Measurements from ENCODE around the gene PLEKHG5. TPM values are rescaled to one million over a fixed set of nuclear protein-coding genes. Genes with fewer than 3 reads are reported as not detected.
"Not testable (repeated sequence)": the region's sequence is repeated elsewhere in the genome, so short reads cannot be mapped to it uniquely, and the experiment has no call there.

Gene PLEKHG5
- total and polyA plus RNA-seq, 9 donors, result 2.0 to 13.1 (median 9.4) TPM

DNA sequence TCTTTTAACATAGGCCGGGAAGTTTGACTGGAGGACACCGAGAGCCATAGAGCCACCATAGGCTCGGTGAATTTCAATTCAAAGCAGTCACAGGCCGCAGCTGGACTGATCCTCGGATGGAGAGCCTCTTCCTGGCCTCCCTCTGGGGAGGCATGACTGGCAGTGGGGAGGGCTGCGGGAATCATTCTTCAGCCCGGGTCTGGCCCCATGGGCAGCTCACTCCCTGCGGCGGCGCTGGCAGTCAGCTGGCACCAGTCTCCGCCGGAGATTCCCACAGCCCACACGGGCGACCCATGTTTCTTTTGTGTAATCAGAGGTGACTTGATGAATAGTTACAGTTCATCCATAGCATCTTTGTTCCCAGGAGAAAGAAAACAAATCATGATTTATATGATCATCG is 56.3 kb downstream of the PLEKHG5 start:
- Histone ChIP-seq H3K27me3 (no peaks in the 10 kb centered on the region), H3K36me3 (no peaks in the 10 kb centered on the region), H3K4me3 (no peak overlapping the region), H3K9me3 (no peaks in the 10 kb centered on the region), H3K27ac (no peak overlapping the region), H3K4me1 (ENCODE audit: insufficient read depth) (peaks cover under 1% of the 10 kb centered on the region)
- TF ChIP-seq EP300 (IDR thresholded peaks at IDR 0.05) (no peak), POLR2A (IDR thresholded peaks at IDR 0.05) (no peak)
- TF ChIP-seq, protein P1, sequence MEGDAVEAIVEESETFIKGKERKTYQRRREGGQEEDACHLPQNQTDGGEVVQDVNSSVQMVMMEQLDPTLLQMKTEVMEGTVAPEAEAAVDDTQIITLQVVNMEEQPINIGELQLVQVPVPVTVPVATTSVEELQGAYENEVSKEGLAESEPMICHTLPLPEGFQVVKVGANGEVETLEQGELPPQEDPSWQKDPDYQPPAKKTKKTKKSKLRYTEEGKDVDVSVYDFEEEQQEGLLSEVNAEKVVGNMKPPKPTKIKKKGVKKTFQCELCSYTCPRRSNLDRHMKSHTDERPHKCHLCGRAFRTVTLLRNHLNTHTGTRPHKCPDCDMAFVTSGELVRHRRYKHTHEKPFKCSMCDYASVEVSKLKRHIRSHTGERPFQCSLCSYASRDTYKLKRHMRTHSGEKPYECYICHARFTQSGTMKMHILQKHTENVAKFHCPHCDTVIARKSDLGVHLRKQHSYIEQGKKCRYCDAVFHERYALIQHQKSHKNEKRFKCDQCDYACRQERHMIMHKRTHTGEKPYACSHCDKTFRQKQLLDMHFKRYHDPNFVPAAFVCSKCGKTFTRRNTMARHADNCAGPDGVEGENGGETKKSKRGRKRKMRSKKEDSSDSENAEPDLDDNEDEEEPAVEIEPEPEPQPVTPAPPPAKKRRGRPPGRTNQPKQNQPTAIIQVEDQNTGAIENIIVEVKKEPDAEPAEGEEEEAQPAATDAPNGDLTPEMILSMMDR (IDR thresholded peaks at IDR 0.05), result no peak
- 72 to 79% (median 78%) methylated on average over 15 of the region's 15 CpGs for WGBS, 3 donors
- intact Hi-C loops (cut with DNase I), result loop anchor here in 1 of 4 donors (10.0 kb wide), 1 partner anchor 190 kb away; the partner anchor contains the start of gene HES3
- DNase-seq, result no peak

DNA sequence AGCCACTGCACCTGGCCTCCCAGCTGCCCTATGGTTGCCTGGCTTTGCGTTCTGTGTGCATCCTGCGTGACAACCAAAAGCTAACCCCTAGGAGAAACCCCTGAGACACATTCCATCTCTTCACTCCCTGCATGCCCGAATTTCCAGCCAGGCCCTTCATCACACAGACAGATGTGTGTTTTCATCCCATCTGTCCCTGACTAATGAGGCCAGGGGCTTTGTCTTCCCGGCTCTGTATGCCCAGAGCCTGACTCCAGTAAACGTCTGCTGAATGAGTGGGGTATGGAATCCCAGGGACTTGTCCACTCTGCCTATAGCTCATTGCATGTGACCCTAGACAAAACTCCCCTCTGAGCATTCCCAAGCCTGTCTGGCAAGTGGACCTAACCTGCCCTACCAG is 57.3 kb downstream of the PLEKHG5 start:
- intact Hi-C loops (cut with DNase I), result loop anchor here in 1 of 4 donors (10.0 kb wide), 1 partner anchor 189 kb away; the partner anchor contains the start of gene HES3
- TF ChIP-seq, protein P1 (IDR thresholded peaks at IDR 0.05), result no peak
- TF ChIP-seq POLR2A (IDR thresholded peaks at IDR 0.05) (no peak), EP300 (IDR thresholded peaks at IDR 0.05) (no peak)
- Histone ChIP-seq H3K9me3 (no peaks in the 10 kb centered on the region), H3K4me1 (ENCODE audit: insufficient read depth) (no peaks in the 10 kb centered on the region), H3K27ac (no peak overlapping the region), H3K27me3 (no peaks in the 10 kb centered on the region), H3K36me3 (no peaks in the 10 kb centered on the region), H3K4me3 (no peak overlapping the region)
- WGBS, 3 donors, result 62 to 71% (median 66%) methylated on average over 5 of the region's 5 CpGs
- no peak for DNase-seq

DNA sequence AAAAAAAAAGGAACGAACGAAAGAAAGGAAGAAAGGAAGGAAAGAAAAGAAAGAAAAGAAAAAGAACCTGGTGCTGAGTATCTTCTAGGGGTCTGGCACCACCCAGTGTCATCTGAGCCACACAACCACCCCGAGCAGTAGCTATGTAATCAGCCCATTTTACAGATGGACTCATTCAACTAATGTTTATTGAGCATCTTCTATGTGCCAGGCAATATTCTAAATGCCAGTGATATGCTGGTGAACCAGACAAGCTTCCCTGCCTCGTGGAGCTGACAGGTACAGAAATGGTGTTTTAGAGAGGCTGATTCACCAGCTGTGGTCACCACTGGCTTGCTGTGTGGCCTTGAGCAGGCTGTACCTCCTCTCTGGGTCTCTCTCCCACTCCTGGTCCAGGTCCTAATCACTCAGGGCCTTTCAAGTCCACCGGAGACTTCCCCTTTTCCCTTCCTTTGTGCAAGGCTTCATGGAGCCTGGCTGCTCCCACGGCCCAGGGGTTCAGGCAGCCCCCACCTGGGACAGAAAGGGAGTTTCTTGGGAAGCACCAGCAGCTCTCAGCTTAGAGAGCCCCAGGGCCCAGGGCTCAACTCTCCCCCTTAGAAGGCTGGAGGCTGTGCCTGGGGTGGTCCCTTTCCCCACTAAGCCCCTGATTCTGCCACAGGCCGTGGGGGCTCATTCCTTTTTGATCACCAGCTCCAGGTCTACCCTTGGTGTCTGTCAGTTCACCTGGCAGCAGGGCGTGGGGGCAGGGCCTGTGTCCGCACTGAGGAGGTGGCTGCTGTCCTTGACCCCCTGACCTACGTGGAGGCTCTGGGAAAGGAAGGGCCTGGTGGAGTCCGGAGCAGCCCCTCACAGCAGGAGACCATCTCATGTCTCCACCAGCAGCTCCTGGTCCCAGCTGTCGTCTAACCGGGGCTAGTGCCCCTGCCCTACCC is 59.6 kb downstream of the PLEKHG5 start:
- WGBS, 3 donors, result 51 to 64% (median 55%) methylated on average over 12 to 13 of the region's 13 CpGs
- H3K27me3 ChIP-seq; H3K27ac ChIP-seq; H3K4me3 ChIP-seq; H3K36me3 ChIP-seq; H3K9me3 ChIP-seq; H3K4me1 ChIP-seq (ENCODE audit: insufficient read depth): not testable (repeated sequence)
- intact Hi-C loops (cut with DNase I), result loop anchor here in 1 of 4 donors (10.0 kb wide), 1 partner anchor 187 kb away; the partner anchor contains the start of gene HES3
- peak in 1 of 5 donors; percentile 19 for DNase-seq

DNA sequence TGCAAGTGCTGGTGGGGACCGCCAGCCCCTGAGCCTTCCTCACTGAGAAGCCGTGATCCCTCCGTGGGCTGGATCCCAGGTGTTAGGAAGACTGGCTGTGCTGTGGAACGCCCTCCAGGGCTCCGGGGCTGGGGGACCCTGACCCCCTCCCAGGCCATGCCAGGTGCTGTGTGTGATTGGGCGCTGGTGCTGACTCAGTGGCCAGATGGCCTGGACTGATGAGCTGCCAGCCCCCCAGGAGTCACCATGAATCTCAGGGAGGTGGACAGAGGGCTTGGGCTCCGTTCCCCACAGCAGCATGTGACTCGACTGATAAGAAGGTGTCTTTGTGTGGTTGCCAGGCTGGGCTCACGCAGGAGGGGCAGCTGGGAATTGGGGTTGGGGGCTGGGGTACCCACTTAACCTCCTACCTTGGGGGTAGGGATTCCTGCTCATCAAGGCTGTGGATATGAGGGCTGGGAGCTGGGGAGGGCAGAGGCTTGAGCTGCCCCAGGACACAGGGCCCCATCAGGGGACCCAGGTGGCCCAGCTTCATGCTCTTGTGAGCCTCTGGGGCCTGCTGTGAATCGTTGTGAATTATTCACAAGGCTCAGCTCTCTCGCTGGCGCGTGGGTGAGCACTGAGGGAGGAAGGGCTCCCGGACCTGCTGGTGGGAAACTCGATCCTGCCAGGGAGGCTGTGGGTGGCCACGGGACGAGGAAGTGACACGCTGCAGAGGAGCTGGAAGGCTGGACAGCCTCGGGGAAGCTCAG is 61.6 kb downstream of the PLEKHG5 start:
- intact Hi-C loops (cut with DNase I), result loop anchor here in 1 of 4 donors (10.0 kb wide), 1 partner anchor 185 kb away; the partner anchor contains the start of gene HES3
- H3K36me3 ChIP-seq; DNase-seq; H3K9me3 ChIP-seq; H3K4me1 ChIP-seq (ENCODE audit: insufficient read depth); H3K27me3 ChIP-seq; H3K27ac ChIP-seq; H3K4me3 ChIP-seq: not testable (repeated sequence)
- WGBS, 3 donors, result 19 to 28% (median 22%) methylated on average over 17 to 19 of the region's 19 CpGs

- WGBS, 3 donors, result 50 to 60% (median 52%) methylated on average over 1 to 6 of the region's 6 CpGs
- H3K9me3 ChIP-seq; H3K36me3 ChIP-seq; H3K4me1 ChIP-seq (ENCODE audit: insufficient read depth); H3K27ac ChIP-seq; intact Hi-C loops (cut with DNase I); H3K4me3 ChIP-seq; DNase-seq: not testable (repeated sequence)
- peaks cover 12% of the 10 kb centered on the region for H3K27me3 ChIP-seq
These were observed 63.0 kb downstream of the PLEKHG5 start for GRCh38 chr1:6428453-6428852.
